Measurements from ENCODE around the gene CD4. TPM values are rescaled to one million over a fixed set of nuclear protein-coding genes. Genes with fewer than 3 reads are reported as not detected.

The CD4 gene
- total and polyA plus RNA-seq, 4 donors = 11.3 to 16.6 (median 14.2) TPM

DNA sequence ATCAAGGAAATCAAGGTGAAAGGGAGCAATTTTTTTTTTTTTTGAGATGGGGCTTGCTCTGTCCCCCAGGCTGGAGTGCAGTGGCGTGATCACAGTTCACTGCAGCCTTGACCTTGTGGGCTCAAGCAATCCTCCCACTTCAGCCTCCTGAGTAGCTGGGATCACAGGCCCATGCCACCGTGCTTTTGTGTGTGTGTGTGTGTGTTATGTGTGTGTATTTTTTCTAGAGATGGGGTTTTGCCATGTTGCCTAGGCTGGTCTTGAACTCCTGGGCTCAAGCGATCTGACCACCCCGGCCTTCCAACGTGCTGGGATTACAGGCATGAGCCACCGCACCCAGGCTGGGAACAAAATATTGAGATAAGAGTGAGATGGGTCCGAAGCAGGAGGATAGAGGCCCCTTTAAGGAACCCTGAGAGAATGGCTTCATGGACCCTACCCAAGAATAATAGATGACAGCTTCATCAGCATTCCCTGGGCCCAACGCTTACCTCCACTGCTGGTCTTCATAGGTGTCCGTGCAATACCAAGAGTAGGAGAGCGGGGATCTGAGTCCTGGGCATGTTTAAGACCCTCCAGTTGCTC, 60.7 kb downstream of the CD4 start:
- DNase-seq (ENCODE audit: low read depth in 4 of 6, low spot score in 6 of 6) = peak in 1 of 6 donors; percentile 16
- H3K27me3 ChIP-seq (ENCODE audit: control insufficient read depth, insufficient read depth, low read length) = no peaks in the 10 kb centered on the region
- peaks cover 51% of the 10 kb centered on the region for H3K36me3 ChIP-seq (ENCODE audit: control insufficient read depth, insufficient read depth, low read length)
- no peaks in the 10 kb centered on the region for H3K9me3 ChIP-seq (ENCODE audit: control insufficient read depth, insufficient read depth, low read length)
- H3K4me1 ChIP-seq (ENCODE audit: control insufficient read depth, insufficient read depth, low read length) = peaks cover 30% of the 10 kb centered on the region
- WGBS (ENCODE audit: insufficient coverage) = 68% methylated on average over 6 of the region's 10 CpGs
- H3K4me3 ChIP-seq (ENCODE audit: low read depth, low read length) = peak overlapping the region; percentile 94
- H3K27ac ChIP-seq (ENCODE audit: low read depth, low read length) = no peak overlapping the region

DNA sequence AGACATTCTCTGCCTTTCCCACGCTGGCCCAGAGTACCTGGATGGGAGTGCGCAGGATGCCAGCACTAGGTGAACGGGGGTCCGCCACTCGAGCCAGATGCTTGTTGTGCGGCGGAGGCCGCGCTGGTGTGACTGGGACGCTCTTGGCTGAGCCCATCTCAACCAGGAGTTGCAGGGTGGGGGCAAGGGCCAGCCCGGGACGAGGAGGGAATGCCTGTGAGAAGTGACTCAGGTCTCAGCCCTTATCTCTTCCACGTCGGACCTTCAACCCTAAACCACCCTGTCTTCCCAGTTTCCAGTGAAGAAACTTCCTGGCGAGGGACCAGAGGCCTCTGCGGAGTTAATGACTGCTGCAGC, 61.4 kb downstream of the CD4 start:
- DNase-seq (ENCODE audit: low read depth in 4 of 6, low spot score in 6 of 6) = no peak
- no peak overlapping the region for H3K27ac ChIP-seq (ENCODE audit: low read depth, low read length)
- no peaks in the 10 kb centered on the region for H3K9me3 ChIP-seq (ENCODE audit: control insufficient read depth, insufficient read depth, low read length)
- no peaks in the 10 kb centered on the region for H3K27me3 ChIP-seq (ENCODE audit: control insufficient read depth, insufficient read depth, low read length)
- 14% methylated on average over 16 of the region's 16 CpGs for WGBS (ENCODE audit: insufficient coverage)
- peaks cover 30% of the 10 kb centered on the region for H3K4me1 ChIP-seq (ENCODE audit: control insufficient read depth, insufficient read depth, low read length)
- H3K4me3 ChIP-seq (ENCODE audit: low read depth, low read length) = peak overlapping the region; percentile 94
- H3K36me3 ChIP-seq (ENCODE audit: control insufficient read depth, insufficient read depth, low read length) = peaks cover 51% of the 10 kb centered on the region

DNA sequence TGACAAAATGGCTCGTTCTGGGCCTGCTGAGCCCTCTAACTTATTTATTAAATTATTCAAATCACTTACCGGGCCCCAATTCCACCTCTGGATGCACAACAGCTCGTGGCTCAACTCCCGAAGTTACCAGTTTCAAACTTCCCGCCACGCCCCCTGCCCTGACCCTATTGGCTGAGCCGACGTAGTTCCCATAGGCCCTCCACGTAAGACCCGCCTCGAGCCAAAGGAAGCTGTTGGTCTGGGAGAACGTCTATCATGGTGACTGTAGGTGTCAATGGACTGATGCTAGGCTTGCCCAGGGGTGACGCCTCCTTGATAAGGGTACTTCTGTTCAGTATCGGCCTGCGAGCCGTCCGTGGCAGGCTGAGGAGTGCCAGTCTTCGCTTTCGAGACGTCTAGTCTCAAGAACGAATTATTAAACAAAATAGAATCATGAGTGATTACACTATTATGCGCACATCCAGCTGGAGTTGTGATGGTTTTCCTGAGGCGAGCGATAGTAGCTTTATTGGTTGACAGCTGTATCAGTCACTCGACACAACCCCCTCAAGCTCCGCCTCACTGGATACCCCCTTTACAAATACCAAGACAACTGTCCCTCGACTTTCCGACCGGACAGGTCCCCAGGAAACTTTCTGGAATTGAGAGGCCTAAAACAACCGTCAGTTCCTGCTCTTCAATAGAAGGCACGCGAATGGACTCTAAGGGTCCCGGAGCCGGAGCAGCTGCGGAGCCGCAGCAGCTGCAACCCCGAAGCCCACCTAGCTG, 62.0 kb downstream of the CD4 start, which contains the start of gene CDCA3:
Gene CDCA3, minus strand, starts transcription at position 134 of the 768 bp plus-strand sequence. CDS start 334 bp downstream, outside the sequence.
- H3K4me1 ChIP-seq (ENCODE audit: control insufficient read depth, insufficient read depth, low read length) = peaks cover 30% of the 10 kb centered on the region
- H3K27me3 ChIP-seq (ENCODE audit: control insufficient read depth, insufficient read depth, low read length) = no peaks in the 10 kb centered on the region
- H3K27ac ChIP-seq (ENCODE audit: low read depth, low read length) = peak within 1 kb of the TSS; percentile 100
- H3K36me3 ChIP-seq (ENCODE audit: control insufficient read depth, insufficient read depth, low read length) = peaks cover 51% of the 10 kb centered on the region
- H3K4me3 ChIP-seq (ENCODE audit: low read depth, low read length) = peak within 1 kb of the TSS; percentile 94
- H3K9me3 ChIP-seq (ENCODE audit: control insufficient read depth, insufficient read depth, low read length) = no peaks in the 10 kb centered on the region
- WGBS (ENCODE audit: insufficient coverage) = 0% methylated on average over 25 of the region's 37 CpGs
- peak; percentile 93 to 99 (median 95) for DNase-seq (ENCODE audit: low read depth in 4 of 6, low spot score in 6 of 6)

DNA sequence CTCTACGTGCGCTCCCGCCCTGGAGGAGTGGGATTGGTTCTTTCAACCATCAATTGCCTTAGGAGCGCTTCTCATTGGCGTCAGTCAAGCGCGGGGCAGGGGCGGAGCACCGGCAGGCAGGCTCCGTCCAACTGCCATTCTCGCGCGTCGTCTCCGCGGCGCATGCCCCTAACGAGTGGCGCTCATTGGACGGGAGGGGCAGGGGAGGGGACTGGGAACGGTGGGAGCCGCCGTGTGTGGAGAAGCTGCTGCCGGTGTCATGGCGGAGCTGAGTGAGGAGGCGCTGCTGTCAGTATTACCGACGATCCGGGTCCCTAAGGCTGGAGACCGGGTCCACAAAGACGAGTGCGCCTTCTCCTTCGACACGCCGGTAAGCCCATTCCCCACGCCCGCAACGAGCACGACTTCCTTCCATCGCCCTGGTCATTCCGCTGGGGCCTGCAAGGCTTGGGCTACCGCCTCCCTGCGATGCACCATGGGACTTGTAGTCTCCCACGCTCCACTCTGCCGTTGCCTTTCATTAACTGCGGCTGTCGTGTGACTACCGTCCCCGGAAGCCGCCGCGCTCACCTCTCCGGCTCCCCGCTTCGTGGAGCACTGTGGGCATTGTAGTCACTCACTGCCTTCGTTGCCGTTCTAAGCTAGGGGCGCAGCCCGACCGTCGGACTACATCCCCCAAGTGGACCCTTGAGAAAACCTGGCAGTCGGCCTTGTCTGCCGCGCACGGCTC, 62.8 kb downstream of the CD4 start, which contains the start of gene USP5:
Gene USP5, plus strand, starts transcription at position 230 of the 730 bp plus-strand sequence. Its CDS starts 30 bp downstream, at position 260.
- peaks cover 30% of the 10 kb centered on the region for H3K4me1 ChIP-seq (ENCODE audit: control insufficient read depth, insufficient read depth, low read length)
- 0% methylated on average over 65 of the region's 65 CpGs for WGBS (ENCODE audit: insufficient coverage)
- peak within 1 kb of the TSS; percentile 94 for H3K4me3 ChIP-seq (ENCODE audit: low read depth, low read length)
- peak within 1 kb of the TSS; percentile 100 for H3K27ac ChIP-seq (ENCODE audit: low read depth, low read length)
- H3K36me3 ChIP-seq (ENCODE audit: control insufficient read depth, insufficient read depth, low read length) = peaks cover 51% of the 10 kb centered on the region
- no peaks in the 10 kb centered on the region for H3K9me3 ChIP-seq (ENCODE audit: control insufficient read depth, insufficient read depth, low read length)
- DNase-seq (ENCODE audit: low read depth in 4 of 6, low spot score in 6 of 6) = peak; percentile 98 to 100 (median 98)
- no peaks in the 10 kb centered on the region for H3K27me3 ChIP-seq (ENCODE audit: control insufficient read depth, insufficient read depth, low read length)

DNA sequence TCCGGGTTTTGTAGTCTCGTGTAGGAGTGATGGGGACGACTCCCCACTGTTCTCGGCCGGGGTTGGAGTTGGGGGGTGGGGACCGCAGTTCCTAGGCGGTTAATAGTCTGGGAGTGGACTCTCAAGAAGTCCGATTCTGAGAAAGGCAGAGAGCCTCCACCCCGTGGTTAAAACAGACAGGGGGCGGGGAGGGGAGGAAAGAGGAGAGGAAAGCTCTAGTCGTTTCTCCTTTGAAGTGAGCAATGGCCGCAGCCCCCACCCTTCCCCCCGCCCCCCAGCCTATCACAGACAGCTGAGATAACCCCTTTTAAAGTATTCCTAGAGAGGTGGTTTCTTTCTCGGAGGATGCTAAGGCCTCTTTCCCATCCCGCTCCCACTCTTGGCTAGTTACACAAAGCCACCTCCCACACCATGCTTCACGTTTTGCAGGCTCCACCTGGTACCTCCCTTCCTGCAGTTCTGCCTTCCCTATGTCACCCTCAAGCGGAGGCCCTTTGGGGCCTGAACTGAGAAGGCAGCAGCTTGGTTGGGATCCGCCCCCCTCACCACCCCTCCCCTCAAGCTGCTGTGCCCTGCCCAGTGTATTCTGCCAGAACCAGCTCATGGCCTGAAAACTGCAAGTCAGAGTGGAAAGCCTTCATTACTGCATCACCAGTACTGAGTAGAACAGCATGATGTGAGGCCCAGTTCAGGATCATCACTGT, 63.5 kb downstream of the CD4 start:
- peak in 3 of 6 donors; percentile 4 to 71 (median 68) for DNase-seq (ENCODE audit: low read depth in 4 of 6, low spot score in 6 of 6)
- H3K36me3 ChIP-seq (ENCODE audit: control insufficient read depth, insufficient read depth, low read length) = peaks cover 51% of the 10 kb centered on the region
- WGBS (ENCODE audit: insufficient coverage) = 0% methylated on average over 12 of the region's 18 CpGs

DNA sequence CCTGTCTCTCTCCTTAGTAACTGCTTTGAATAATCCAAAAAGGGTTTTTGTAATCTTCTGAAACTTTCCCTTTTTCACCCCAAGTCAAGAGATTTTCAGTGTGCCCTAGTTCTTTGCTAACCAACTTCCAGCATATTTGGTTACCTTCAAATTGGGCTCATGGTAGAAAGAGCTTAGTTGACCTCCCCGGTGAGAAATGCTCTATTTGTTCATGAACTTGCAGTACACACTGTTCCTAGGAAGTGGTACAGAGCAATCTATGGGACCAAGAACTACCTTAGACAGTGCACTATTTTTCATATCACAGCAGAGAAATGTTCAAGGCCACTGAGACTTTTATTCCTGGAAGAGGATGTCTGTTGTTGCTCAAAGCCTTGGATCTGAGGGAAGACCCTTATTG, 64.3 kb downstream of the CD4 start:
- Histone ChIP-seq H3K4me1 (ENCODE audit: control insufficient read depth, insufficient read depth, low read length) (peaks cover 30% of the 10 kb centered on the region), H3K27me3 (ENCODE audit: control insufficient read depth, insufficient read depth, low read length) (no peaks in the 10 kb centered on the region), H3K4me3 (ENCODE audit: low read depth, low read length) (no peak overlapping the region), H3K9me3 (ENCODE audit: control insufficient read depth, insufficient read depth, low read length) (no peaks in the 10 kb centered on the region), H3K36me3 (ENCODE audit: control insufficient read depth, insufficient read depth, low read length) (peaks cover 51% of the 10 kb centered on the region), H3K27ac (ENCODE audit: low read depth, low read length) (peak overlapping the region; percentile 100)
- WGBS (ENCODE audit: insufficient coverage) = 88% methylated on average over 1 of the region's 1 CpG
- DNase-seq (ENCODE audit: low read depth in 4 of 6, low spot score in 6 of 6) = no peak

More for the DNA sequence above, 63.5 kb downstream of the CD4 start:
- Histone ChIP-seq H3K4me1 (ENCODE audit: control insufficient read depth, insufficient read depth, low read length) (peaks cover 30% of the 10 kb centered on the region), H3K4me3 (ENCODE audit: low read depth, low read length) (peak overlapping the region; percentile 94), H3K9me3 (ENCODE audit: control insufficient read depth, insufficient read depth, low read length) (no peaks in the 10 kb centered on the region), H3K27ac (ENCODE audit: low read depth, low read length) (peak overlapping the region; percentile 100), H3K27me3 (ENCODE audit: control insufficient read depth, insufficient read depth, low read length) (no peaks in the 10 kb centered on the region)

DNA sequence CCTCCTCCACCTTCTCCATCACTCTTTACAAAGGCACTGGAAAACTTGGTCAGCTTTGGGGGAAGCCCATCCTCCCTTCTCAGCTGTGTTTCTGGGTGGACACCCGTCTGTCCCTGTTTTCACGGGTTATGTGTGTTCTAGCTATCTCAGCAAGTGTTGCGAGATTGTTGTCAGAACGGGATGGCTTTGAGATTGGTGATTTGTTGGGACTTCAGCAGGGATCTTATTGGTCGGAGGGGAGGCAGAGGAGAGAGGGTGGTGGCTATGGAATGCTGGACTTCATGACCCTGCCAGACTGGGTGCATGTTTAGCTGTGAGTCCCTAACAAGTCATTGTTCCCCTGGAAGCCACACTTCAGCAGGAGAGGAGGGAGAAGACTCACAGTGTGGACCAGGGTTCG, 64.7 kb downstream of the CD4 start:
- no peak overlapping the region for H3K4me3 ChIP-seq (ENCODE audit: low read depth, low read length)
- peaks cover 30% of the 10 kb centered on the region for H3K4me1 ChIP-seq (ENCODE audit: control insufficient read depth, insufficient read depth, low read length)
- WGBS (ENCODE audit: insufficient coverage) = 84% methylated on average over 6 of the region's 6 CpGs
- DNase-seq (ENCODE audit: low read depth in 4 of 6, low spot score in 6 of 6) = no peak
- peaks cover 52% of the 10 kb centered on the region for H3K36me3 ChIP-seq (ENCODE audit: control insufficient read depth, insufficient read depth, low read length)
- no peak overlapping the region for H3K27ac ChIP-seq (ENCODE audit: low read depth, low read length)
- no peaks in the 10 kb centered on the region for H3K9me3 ChIP-seq (ENCODE audit: control insufficient read depth, insufficient read depth, low read length)
- no peaks in the 10 kb centered on the region for H3K27me3 ChIP-seq (ENCODE audit: control insufficient read depth, insufficient read depth, low read length)

DNA sequence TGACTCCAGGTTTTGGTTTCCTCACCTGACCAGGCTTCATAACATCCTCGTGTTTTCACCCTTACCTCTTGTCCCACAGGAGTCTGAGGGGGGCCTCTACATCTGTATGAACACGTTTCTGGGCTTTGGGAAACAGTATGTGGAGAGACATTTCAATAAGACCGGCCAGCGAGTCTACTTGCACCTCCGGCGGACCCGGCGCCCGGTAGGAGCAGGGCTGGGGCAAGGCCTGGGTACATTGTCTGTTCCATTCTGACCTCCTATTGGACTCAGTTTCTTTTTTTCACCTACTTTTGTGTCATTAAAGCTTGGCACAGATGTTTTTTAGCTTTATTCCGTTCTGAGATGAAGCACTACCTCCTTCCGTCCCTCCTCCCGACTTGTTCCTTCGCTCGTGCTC, 66.0 kb downstream of the CD4 start:
- Histone ChIP-seq H3K36me3 (ENCODE audit: control insufficient read depth, insufficient read depth, low read length) (peaks cover 53% of the 10 kb centered on the region), H3K4me1 (ENCODE audit: control insufficient read depth, insufficient read depth, low read length) (peaks cover 24% of the 10 kb centered on the region)
- 93% methylated on average over 14 of the region's 14 CpGs for WGBS (ENCODE audit: insufficient coverage)

DNA sequence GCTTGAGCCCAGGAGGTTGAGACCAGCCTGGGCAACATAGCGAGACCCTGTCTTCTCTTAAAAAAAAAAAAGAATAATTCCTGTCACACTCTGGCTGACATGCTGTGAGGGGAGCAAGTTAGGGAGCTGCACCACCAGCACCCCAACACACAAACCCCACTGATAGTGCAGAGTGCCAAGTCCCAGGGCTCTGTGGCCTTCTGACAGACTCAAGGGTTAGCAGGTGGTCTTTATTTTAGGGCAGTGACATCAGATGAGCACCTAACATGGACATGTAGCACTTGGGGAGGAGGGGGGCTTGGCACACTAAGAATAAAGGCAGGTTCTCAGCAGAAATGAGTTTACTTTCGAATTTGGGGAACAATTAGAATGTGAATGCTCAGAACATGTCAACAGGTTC, 69.5 kb downstream of the CD4 start:
- WGBS (ENCODE audit: insufficient coverage) = no CpG with 5 or more reads among the region's 2 CpGs
- no peaks in the 10 kb centered on the region for H3K9me3 ChIP-seq (ENCODE audit: control insufficient read depth, insufficient read depth, low read length)
- H3K27ac ChIP-seq (ENCODE audit: low read depth, low read length) = no peak overlapping the region
- peaks cover 6% of the 10 kb centered on the region for H3K4me1 ChIP-seq (ENCODE audit: control insufficient read depth, insufficient read depth, low read length)
- DNase-seq (ENCODE audit: low read depth in 4 of 6, low spot score in 6 of 6) = no peak
- no peaks in the 10 kb centered on the region for H3K27me3 ChIP-seq (ENCODE audit: control insufficient read depth, insufficient read depth, low read length)
- no peak overlapping the region for H3K4me3 ChIP-seq (ENCODE audit: low read depth, low read length)
- peaks cover 81% of the 10 kb centered on the region for H3K36me3 ChIP-seq (ENCODE audit: control insufficient read depth, insufficient read depth, low read length)

More for the DNA sequence above, 66.0 kb downstream of the CD4 start:
- H3K9me3 ChIP-seq (ENCODE audit: control insufficient read depth, insufficient read depth, low read length) = no peaks in the 10 kb centered on the region
- DNase-seq (ENCODE audit: low read depth in 4 of 6, low spot score in 6 of 6) = no peak
- H3K4me3 ChIP-seq (ENCODE audit: low read depth, low read length) = no peak overlapping the region
- H3K27ac ChIP-seq (ENCODE audit: low read depth, low read length) = no peak overlapping the region
- H3K27me3 ChIP-seq (ENCODE audit: control insufficient read depth, insufficient read depth, low read length) = no peaks in the 10 kb centered on the region
